ENCODE data around the gene ANKLE1. TPM values are rescaled to one million over a fixed set of nuclear protein-coding genes. Genes with fewer than 3 reads are reported as not detected.

Gene ANKLE1, protein sequence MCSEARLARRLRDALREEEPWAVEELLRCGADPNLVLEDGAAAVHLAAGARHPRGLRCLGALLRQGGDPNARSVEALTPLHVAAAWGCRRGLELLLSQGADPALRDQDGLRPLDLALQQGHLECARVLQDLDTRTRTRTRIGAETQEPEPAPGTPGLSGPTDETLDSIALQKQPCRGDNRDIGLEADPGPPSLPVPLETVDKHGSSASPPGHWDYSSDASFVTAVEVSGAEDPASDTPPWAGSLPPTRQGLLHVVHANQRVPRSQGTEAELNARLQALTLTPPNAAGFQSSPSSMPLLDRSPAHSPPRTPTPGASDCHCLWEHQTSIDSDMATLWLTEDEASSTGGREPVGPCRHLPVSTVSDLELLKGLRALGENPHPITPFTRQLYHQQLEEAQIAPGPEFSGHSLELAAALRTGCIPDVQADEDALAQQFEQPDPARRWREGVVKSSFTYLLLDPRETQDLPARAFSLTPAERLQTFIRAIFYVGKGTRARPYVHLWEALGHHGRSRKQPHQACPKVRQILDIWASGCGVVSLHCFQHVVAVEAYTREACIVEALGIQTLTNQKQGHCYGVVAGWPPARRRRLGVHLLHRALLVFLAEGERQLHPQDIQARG
- 0.17 and 0.55 TPM in 2 replicates for total RNA-seq

DNA sequence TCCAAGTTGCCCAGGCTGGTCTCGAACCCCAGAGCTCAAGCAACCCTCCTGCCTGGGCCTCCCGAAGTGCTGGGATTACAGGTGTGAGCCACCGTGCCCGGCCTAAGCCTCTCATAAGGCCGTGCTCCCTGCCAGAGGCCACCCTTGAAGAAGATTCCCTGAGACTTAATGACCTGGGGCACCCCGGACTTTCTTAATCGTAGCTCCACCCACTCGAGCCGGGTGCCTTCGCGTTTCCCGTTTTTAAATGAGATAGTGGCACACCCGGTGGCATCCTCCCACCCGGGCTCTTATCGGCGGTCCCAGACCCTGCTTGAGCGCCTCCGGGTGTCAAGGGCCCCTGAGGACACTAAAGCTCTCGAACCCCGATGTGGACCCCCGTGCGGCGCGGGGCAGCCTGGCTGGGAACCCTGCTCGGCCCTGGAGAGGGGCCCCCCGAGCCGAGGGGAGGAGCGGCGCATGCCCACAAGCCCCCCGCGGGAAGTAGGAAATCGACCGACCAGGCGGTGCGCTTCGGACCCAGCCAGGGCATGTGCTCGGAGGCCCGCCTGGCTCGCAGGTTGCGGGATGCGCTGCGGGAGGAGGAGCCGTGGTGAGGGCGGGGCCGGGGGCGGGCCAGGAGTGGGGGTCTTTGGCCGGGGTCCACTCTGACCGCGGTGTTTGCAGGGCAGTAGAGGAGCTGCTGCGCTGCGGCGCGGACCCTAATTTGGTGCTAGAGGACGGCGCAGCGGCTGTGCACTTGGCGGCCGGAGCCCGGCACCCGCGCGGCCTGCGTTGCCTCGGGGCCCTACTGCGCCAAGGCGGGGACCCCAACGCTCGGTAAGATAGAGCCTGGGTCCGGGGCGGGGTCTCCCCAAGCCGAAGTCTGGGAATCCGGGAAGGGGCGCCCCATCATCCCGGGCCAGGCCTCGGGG, at the start of gene ANKLE1:
ANKLE1 (plus strand) TSS at position 511 of the 914 bp plus-strand sequence; CDS start at position 531, 20 bp downstream.
- no peak for DNase-seq (ENCODE audit: low read depth)
- Histone ChIP-seq H3K36me3 (ENCODE audit: control insufficient read depth, insufficient read depth, low read length) (peaks cover 1% of the 10 kb centered on the region), H3K4me3 (ENCODE audit: low read depth, low read length) (peak within 1 kb of the TSS; percentile 34), H3K27me3 (ENCODE audit: control insufficient read depth, insufficient read depth, low read length) (no peaks in the 10 kb centered on the region)
- TF ChIP-seq, protein P1, sequence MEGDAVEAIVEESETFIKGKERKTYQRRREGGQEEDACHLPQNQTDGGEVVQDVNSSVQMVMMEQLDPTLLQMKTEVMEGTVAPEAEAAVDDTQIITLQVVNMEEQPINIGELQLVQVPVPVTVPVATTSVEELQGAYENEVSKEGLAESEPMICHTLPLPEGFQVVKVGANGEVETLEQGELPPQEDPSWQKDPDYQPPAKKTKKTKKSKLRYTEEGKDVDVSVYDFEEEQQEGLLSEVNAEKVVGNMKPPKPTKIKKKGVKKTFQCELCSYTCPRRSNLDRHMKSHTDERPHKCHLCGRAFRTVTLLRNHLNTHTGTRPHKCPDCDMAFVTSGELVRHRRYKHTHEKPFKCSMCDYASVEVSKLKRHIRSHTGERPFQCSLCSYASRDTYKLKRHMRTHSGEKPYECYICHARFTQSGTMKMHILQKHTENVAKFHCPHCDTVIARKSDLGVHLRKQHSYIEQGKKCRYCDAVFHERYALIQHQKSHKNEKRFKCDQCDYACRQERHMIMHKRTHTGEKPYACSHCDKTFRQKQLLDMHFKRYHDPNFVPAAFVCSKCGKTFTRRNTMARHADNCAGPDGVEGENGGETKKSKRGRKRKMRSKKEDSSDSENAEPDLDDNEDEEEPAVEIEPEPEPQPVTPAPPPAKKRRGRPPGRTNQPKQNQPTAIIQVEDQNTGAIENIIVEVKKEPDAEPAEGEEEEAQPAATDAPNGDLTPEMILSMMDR (IDR thresholded peaks at IDR 0.05; ENCODE audit: insufficient read depth, low read length, poor library complexity, severe bottlenecking) = no peak

DNA sequence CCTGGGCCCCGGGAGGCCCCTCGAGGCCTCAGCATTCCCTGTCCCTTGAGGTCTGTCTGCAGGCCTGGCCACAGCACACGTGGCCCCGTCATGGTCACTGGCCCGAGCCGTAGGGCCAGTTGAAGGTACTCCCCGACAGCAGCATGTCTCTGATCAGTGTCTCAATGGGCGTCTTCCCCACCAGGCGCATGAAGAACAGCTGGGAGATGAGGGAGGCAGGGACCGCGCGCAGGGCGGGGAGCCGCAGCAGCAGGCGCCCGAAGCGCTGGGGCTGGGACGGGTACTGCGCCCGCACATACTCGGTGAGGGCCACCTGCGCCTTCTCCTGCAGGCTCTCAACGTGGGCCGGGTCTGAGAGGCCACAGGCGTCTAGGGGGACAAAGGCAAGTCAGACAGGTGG, 49.4 kb upstream of the ANKLE1 start:
- DNase-seq (ENCODE audit: low read depth) = no peak
- H3K36me3 ChIP-seq (ENCODE audit: control insufficient read depth, insufficient read depth, low read length) = peaks cover 6% of the 10 kb centered on the region
- TF ChIP-seq, protein P1 (IDR thresholded peaks at IDR 0.05; ENCODE audit: insufficient read depth, low read length, poor library complexity, severe bottlenecking) = no peak
- no peak overlapping the region for H3K4me3 ChIP-seq (ENCODE audit: low read depth, low read length)
- no peaks in the 10 kb centered on the region for H3K27me3 ChIP-seq (ENCODE audit: control insufficient read depth, insufficient read depth, low read length)

DNA sequence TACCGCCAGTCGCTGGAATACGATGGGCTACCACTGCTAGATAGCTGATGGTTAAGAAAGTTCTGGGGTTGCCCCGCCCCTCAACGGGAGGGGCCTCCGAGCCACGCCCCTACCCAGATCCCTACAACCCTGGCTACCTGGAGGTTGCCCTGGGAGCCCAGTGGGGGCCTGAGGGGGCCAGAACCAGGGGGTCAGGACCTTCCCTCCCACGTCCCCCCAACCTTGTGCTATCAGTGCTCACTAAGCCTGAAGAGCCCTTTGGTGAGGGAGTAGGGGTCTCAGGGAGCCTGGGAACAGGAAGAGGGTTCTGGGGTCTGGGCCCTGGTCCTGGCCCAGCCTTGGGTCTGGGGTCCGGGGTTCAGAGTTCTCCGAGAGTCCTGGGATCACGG, 46.8 kb upstream of the ANKLE1 start:
- TF ChIP-seq, protein P1 (IDR thresholded peaks at IDR 0.05; ENCODE audit: insufficient read depth, low read length, poor library complexity, severe bottlenecking) = no peak
- DNase-seq (ENCODE audit: low read depth) = no peak
- Histone ChIP-seq H3K36me3 (ENCODE audit: control insufficient read depth, insufficient read depth, low read length) (peaks cover 6% of the 10 kb centered on the region), H3K4me3 (ENCODE audit: low read depth, low read length) (peak overlapping the region; percentile 36), H3K27me3 (ENCODE audit: control insufficient read depth, insufficient read depth, low read length) (no peaks in the 10 kb centered on the region)

DNA sequence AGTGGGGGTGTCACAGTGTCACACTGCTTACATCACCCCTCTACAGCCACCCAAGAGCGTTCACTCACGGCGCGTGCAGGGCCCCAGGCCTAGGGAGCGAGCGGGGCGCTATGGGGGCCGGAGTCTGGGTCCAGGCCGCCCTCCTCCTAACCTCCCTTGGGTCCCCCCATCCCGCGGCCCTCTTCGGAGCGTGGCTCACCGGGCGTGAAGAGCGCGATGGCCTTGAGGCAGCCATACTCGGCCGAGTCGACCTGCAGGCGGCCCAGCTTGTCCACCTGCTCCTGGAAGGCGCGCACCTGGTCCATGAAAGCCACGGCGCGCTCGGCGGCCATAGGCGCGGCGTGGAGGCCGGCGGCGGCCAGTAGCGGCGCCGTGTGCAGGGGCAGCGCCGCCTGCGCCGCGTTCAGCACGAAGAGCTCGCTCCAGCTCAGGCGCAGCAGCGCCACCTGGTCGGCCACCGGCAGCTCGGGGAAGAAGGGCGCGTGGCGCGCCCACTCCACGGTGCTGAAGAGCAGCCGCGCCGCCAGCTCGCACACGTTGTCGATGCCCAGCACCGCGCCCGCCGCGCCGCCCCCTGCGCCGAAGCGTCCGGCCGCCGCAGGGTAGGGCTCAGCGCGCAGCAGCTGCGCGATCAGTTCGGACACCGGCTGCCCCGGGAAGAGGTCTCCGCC, 46.3 kb upstream of the ANKLE1 start:
- Histone ChIP-seq H3K4me3 (ENCODE audit: low read depth, low read length) (peak overlapping the region; percentile 36), H3K27me3 (ENCODE audit: control insufficient read depth, insufficient read depth, low read length) (no peaks in the 10 kb centered on the region), H3K36me3 (ENCODE audit: control insufficient read depth, insufficient read depth, low read length) (peaks cover 6% of the 10 kb centered on the region)
- TF ChIP-seq, protein P1 (IDR thresholded peaks at IDR 0.05; ENCODE audit: insufficient read depth, low read length, poor library complexity, severe bottlenecking) = no peak
- no peak for DNase-seq (ENCODE audit: low read depth)

DNA sequence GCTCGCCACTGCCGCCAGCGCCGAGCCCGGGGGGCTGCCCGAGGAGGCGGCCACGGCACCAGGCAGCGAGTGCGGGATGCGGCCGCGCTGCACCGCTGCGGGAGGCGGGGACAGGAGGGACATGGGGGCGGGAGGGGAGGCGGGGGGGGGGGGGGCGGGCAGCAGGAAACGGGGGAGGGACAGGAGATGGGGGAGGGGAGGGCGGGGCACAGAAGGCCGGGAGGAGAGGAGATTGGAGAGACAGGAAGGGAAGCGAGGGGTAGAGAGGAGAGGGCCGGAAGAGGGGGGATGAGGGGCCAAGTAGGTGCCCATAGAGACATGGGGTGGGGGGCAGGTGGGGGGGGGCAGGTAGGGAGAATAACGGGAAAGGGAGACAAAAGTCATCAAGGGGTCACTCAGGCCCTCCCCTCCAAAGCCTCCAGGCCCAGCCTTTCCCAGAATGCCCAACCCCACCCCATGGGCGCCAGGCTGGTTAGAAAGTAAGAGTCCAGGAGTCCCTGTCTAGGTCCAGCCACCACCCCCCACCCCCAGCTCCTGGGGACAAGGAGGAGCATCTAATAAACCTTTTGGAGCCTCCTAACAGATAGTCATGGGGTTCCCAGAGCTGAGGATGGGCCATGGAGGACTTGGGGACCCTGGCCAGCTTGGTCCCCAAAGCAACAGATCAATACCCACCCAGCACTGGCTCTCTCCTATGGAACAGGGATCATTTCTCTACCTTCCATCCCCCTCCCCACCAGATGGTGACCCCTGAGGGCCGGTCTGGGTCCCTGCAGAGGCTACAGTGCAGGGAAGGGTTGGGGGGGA, 45.5 kb upstream of the ANKLE1 start:
- peaks cover 6% of the 10 kb centered on the region for H3K36me3 ChIP-seq (ENCODE audit: control insufficient read depth, insufficient read depth, low read length)
- no peak for DNase-seq (ENCODE audit: low read depth)
- TF ChIP-seq, protein P1 (IDR thresholded peaks at IDR 0.05; ENCODE audit: insufficient read depth, low read length, poor library complexity, severe bottlenecking) = no peak
- H3K27me3 ChIP-seq (ENCODE audit: control insufficient read depth, insufficient read depth, low read length) = no peaks in the 10 kb centered on the region
- H3K4me3 ChIP-seq (ENCODE audit: low read depth, low read length) = peak overlapping the region; percentile 36
